ENCODE data around the gene PLXDC2.
"Not testable (repeated sequence)": the region's sequence is repeated elsewhere in the genome, so short reads cannot be mapped to it uniquely, and the experiment has no call there.

PLXDC2 gene

GRCh38 chr10:19987931-19988330 is 171.7 kb downstream of the PLXDC2 start:
- DNase-seq: no peak

GRCh38 chr10:19993714-19994315 is 177.6 kb downstream of the PLXDC2 start:
- no peak for DNase-seq

- no peak for DNase-seq
Measured at GRCh38 chr10:19998482-19998881, 182.2 kb downstream of the PLXDC2 start.

DNA sequence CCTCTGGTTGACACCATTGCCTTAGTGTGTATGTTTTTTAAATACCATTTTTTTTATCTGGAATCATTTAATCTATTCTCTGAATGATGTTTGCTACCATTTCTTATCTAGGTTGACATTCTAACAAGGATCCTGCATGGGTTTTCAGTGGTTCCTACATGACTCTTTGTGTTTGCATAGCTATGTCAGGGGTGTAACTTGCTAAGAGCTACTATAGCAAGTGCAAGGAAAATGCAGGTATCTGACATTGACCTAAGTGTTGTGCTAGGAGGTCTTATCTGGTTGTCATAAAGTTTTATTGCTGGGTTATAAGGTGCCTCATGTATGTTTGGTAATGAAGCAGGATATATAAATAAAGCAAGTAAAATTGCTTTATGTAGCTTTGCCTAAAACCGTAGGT is 183.2 kb downstream of the PLXDC2 start:
- no peak for DNase-seq

GRCh38 chr10:20002026-20002425 is 185.8 kb downstream of the PLXDC2 start:
- not testable (repeated sequence) for DNase-seq

DNA sequence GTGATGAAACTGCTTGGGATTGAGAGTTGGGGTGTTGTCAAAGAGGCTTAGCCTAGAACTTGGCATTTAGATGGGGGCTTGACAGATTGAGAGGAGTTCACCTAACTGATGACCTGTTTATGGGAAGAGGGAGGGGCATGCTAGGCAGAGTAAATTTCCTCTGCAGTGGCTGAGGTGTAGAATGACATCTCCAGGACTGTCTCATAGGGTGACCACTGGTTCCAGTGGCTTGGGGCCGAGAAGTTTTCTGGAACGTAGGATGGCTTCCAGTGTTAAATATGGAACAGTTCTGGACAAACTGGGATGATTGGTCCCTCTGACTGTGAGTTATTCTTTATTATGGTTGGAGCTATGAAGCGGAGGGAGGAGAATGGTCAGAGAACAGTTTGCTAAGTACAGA is 186.4 kb downstream of the PLXDC2 start:
- no peak for DNase-seq

- DNase-seq: peak; percentile 2
Measured at GRCh38 chr10:20004087-20004523, 187.9 kb downstream of the PLXDC2 start.

- DNase-seq: no peak
Measured at GRCh38 chr10:20005638-20006037, 189.4 kb downstream of the PLXDC2 start.

DNA sequence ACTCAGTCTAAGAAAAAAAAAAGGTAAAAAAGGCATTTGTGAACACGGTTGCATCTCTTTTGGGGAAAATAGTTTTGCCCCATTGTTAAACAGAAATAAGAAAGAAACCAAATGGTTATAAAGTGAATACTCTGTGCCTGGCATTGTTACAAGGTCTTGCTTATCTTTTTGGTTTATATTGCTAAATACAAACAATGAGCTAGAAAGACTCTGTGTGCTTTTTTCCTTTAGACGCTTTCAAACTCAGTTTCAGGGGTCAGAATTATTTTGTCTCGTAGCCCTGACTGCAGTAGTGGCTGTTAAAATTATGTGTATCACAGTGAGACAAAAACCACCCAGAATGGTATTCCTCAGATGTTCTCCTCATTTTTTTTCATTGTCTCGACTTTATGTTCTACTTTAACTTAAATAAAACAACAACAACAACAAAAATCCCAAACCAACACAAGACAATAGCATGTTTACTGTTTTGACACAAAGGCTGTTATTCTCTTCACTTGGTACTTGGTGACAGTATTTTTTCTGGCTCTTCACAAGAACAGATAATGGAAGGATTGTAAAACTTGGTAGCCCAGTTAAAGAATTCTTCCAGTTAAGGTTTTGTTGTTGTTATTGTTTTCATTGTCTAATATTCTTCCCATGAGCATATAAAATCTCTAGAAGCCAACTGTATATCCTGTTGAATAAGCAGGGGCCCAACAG is 190.1 kb downstream of the PLXDC2 start:
- no peak for DNase-seq

DNA sequence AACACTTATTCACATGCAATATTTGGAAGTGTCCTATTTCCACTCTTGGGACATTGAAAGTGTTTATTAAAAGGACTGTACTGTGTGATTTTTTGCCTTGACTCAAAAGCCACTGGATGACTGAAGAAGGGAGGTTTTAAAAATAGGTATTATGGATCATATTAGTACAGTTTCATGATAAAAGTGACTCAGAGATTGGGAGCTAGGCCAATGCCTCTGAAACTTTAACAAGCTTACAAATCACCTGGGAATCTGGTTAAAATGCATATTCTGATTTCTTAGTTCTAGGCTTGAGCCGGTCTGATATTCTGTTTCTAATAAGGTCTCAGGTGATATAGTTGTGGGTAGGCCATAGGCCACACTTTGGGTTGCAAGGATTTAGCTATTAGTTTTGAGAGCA is 191.2 kb downstream of the PLXDC2 start:
- DNase-seq: no peak

DNA sequence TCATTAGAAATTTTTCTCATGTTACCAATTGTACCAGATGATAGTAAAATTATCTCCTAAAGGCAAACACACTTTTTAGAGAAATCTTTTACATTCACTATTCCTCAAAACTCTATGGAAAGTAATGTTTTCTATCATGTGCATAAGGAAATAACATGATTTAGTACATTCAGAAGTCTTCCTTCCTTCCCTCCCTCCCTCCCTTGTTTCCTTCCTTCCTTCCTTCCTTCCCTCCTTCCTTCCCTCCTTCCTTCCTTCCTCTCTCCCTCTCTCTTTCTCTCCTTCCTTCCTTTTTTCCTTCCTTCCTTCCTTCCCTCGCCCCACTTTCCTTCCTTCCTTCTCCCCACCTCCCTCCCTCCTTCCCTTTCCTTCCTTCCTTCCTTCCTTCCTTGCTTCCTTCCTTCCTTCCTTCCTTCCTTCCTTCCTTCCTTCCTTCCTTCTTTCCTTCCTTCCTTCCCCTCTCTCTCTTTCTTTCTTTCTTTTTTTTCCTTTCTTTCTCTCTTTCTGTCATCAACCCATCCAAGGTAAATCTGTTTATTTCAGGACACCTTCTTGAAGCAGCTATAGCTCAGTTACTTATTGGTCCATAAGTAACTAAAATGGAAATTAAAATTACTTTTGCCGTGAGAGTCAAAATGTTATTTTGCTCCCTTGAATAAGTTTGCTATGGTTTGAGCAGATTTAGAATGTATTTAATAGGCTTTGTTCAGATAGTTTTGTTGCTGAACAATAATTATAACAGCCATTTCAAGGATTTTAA is 197.9 kb downstream of the PLXDC2 start:
- no peak for DNase-seq

DNA sequence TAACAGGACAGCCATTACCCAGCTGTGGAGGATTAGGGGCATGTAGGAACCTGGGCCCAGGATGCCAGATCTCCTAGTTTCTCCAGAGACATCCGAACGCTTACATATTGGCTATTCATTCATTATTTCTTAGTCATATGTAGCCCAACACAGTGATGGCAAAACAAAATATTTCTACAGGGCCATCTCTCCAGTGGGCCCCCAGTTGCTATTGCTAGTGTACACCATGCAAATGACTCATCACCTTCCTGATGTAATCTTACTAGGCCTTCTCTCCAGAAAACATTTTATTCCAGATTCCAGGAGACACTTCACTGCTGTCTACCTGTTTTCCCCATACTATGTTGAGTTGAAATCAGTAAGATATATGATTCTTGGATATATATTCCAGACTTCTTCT is 201.7 kb downstream of the PLXDC2 start:
- no peak for DNase-seq

DNA sequence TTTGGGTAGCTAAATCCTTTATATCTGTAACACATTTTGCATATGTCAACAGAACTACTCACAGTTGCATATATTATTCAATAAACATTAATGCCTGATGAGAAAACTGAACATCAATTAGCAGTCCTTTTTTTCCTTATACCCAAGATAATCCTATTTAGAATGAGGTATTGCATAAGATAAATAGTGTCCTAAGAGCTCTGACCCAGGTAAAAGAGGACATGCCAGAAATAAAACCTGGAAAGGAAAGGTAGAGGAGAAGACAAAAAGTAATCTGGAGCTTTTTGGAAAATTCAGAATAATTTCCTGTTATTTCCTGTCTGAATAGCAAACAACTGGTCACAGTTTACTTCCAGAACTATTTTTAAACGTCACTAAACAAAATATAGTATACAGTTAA is 204.4 kb downstream of the PLXDC2 start:
- DNase-seq: no peak

- DNase-seq: no peak
Measured at GRCh38 chr10:20029523-20029922, 213.3 kb downstream of the PLXDC2 start.

DNA sequence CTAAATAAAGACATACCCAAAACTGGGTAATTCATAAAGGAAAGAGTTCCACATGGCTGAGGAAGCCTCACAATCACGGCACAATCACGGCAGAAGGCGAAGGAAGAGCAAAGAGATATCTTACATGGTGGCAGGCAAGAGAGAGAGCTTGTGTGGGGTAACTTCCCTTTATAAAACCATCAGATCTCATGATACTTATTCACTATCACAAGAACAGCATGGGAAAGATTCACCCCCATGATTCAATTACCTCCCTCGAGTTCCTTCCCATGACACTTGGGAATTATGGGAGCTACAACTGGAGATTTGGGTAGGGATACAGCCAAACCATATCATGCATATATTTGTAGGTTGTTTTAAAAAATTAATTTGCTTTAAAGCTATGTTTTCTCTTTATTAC is 217.2 kb downstream of the PLXDC2 start:
- no peak for DNase-seq

GRCh38 chr10:20034732-20035131 is 218.5 kb downstream of the PLXDC2 start:
- no peak for DNase-seq

DNA sequence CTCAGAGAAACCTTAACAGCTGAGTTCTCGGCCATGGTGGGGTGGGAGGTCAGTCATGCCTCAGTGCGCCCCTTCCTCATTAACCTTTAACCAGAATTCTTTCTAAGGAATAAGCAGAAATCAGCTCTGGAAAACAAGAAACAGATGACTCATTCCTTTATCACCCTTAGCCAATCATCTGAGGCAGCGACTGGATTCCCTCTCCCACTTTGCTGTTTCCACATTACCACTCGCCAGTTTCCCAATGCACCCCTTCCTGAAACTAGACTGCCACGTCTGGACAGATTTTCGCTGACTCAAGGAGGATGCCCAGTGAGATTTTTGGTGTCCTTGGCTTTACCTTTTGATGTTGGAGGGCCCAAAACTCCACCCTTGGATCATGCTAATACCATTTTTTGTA is 223.8 kb downstream of the PLXDC2 start:
- no peak for DNase-seq

GRCh38 chr10:20041931-20042330 is 225.7 kb downstream of the PLXDC2 start:
- DNase-seq: no peak

GRCh38 chr10:20045100-20045499 is 228.9 kb downstream of the PLXDC2 start:
- DNase-seq: not testable (repeated sequence)

GRCh38 chr10:20048161-20048560 is 231.9 kb downstream of the PLXDC2 start:
- DNase-seq: no peak

DNA sequence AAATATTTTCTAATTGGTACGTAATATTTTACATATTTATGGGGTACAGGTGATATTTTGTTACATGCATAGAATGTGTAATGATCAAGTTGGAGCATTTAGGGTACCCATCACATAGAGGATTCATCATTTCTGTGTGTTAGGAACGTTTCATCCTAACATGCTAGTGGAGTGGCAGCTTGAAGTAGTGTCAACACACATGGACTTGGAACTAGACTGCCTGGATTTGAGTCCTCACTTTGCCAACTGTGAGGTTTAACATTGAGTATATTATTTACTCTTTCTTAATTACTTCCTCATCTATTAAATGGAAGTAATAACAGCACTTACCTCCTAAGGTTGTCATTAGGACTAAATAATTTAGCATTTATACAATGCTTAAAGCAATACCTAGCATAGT is 241.9 kb downstream of the PLXDC2 start:
- DNase-seq: no peak

DNA sequence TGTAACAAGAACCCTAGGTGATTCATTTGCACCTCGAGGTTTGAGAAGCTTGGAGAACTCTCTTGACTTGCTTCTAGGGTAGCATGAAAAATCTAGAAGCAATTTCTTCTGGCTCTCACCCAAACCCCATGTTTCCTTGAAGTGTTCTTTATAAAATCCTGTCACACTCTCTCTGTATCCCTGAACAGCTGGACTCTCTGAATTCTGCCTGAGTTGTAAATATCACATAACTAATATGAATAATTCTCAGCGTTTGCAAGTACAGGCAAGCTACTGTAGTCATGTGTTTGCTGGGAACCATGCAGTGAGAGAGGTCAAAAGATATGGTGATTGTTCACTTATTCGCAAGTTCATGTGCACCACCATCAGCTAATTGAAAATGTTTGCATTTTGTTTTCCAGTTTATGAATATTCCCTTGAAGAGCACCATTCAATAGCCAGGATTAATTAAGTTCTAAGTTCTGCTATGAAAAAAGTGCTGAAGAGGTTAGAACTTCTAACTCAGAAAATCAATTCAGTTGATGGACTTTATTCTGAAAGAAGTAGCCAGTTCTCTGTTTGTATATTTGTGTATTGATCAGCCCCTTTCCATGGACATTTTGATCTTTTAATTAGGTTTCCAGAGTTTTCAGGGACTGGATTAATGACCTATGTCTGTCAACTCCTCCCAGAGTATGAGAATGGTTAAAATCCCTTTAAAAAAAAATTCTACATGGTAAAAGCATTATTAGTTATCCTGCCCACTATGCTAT is 243.0 kb downstream of the PLXDC2 start:
- no peak for DNase-seq

GRCh38 chr10:20065814-20066213 is 249.6 kb downstream of the PLXDC2 start:
- DNase-seq: no peak
